HG03575 (cell line): ENCODE results near the gene ETV6.
"Not testable (repeated sequence)": the region's sequence is repeated elsewhere in the genome, so short reads cannot be mapped to it uniquely, and the experiment has no call there.

ENCODE experiments used
- ATAC-seq: cut with Tn5 transposase; IDR thresholded peaks from one replicate; pipeline ENCODE4 v1.9.1; 2021; ENCODE audit not compliant: unreplicated experiment, insufficient number of reproducible peaks, low FRiP score; ENCODE audit errors: extremely low read depth

The ETV6 gene

DNA sequence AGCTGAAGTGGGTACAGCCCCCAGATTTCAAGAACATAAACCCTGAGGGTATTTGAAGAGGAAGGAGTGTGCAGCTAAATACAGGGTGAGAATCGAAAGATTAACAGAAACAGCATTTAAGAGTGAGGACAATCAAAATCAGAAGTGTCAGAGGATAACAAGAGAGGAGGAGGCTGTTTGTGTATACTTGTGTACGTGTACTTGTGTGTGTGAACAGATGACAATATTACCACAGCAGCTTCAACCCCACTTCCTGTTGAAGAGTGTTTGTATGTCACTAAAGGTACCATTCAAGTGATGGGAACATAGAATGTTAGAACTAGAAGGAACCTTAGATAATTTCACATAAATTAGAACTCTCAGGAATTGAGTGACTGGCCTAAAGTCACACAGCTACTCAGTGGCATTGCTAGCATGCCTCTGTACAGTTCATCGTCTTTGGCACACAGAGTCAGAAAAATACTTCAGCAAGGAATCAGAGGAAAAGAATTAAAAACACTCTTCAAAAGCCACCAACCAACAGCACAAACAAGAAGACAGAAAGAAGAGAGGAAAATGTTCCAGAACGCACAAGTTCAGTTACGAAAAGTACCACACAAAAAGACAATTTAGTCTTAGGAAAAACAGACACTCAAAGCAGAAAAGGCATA is 256.9 kb downstream of the ETV6 start:
- no peak for ATAC-seq

DNA sequence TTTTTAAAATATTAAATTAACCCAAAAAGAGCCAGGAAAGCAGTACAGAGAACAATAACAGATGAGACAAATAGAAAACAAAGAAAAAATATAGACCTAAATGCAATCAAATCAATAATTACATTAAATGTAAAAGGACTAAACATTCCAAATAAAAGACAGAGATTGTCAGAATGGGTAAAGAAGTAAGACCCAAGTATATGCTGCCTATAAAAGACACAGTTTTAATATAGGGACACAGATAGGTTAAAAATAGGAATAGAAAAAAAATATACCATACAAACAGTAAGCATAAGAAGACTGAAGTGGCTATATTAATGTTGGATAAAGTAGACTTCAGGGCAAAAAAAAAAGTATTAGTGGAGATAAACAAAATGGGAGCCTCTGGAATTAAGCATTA is 258.2 kb downstream of the ETV6 start:
- no peak for ATAC-seq

DNA sequence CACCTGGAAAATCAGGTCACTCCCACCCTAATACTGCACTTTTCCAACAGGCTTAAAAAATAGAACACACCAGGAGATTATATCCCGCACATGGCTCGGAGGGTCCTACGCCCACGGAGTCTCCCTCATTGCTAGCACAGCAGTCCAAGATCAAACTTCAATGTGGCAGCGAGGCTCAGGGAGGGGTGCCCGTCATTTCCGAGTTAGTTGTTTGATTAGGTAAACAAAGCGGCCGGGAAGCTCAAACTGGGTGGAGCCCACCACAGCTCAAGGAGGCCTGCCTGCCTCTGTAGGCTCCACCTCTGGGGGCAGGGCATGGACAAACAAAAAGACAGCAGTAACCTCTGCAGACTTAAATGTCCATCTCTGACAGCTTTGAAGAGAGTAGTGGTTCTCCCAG is 259.9 kb downstream of the ETV6 start:
- not testable (repeated sequence) for ATAC-seq

DNA sequence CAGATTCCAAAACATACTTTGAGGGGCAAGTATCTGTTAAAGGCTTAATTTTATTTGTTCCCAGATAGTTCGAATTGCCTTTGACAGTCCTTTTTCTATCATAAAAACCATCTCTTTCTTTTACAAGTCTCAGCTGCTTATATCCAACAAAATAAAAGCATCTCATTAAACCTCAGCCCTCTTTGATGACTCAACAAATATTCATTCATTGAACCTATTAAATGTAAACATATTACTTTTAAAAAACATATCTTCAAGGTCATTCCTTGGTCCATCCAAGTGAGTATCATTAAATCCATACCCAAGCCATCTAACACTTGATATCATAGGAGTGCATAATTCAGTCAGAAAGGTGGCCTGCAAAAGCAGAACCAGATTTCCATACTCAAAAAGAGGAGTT is 266.6 kb downstream of the ETV6 start:
- no peak for ATAC-seq

DNA sequence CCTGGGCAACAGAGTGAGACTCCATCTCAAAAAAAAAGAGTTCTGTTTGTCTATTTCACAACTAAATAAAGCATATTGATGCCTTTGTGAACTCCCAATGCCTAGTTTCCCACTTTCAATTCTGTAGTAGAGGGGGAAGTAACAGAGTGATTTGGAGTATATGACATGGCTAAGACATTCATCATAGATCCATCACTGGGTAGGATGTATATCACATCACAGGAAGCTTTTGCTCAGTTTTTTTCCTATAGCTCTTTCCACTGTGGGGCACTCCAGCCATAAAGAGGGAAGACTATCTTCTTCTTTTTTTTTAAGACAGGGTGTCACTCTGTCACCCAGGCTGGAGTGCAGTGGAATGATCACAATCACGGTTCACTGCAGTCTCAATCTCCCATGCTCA is 267.3 kb downstream of the ETV6 start:
- no peak for ATAC-seq

DNA sequence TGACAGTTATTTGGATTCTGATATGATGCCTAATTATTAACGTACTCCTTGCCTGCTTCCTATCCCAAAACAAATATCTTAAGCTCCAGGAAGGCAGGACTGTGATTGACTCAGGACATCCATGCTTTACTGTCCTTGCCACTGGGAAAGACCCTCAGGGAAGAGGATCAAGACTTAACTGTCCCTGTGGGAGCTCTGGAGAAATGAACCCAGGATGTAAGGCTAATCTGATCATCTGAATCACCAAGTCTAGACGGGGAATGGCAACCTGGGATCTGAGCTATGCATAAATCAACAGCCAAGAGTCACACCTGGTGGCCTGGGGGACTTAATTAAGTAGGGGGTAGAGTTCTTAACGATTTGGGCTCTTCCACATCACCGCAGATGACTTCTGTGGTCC is 268.0 kb downstream of the ETV6 start:
- no peak for ATAC-seq

DNA sequence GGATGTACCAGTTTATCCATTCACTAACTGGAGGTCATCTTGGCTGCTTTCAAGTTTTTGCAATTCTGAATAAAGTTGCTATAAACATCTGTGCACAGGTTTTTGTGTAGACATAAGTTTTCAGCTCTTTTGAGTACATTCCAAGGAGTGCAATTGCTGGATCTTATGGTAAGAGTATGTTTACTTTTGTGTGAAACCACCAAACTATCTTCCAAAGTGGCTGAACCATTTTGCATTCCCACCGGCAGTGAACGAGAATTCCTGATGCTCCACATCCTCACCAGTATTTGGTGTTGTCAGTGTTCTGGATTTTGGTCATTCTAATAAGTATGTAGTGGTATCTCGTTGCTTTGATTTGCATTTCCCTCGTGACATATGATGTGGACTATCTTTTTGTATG is 270.8 kb downstream of the ETV6 start:
- ATAC-seq: no peak

DNA sequence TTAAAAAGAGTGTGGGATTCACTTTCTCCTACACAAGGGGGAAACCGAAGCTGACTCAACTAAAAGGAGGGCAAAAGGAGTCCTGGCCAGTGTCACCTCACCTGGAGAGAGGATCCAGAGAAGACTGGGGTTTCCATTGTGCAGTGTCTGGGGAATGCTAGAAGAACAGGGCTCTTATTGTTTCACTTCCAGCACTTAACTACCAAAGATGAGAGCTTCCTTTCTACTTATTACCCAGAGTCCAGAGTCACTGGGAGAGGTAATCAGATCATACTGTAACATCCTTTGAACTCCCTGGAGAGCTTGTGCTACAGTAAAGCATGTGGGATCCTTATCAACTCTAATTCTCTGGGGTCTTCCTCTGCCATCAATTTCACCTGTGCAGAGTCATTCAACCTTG is 272.9 kb downstream of the ETV6 start:
- ATAC-seq: no peak

DNA sequence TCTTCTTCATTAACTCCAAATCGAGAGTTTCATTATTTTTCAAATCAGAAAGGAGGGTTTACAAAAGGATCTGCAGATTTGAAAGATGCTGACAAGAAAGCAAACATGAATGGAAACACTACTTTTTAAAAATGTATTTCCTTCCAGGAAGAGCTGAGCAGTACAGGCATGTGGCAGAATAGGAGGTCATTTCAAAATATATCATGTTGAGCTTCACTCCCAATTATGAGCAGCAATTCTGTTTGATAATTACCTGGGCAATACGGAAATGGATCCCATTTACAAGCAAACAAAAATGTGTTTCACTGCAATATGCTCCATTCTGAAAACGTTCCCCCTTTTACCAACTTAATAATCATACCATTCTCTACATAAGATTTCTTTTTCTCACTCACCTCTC is 273.6 kb downstream of the ETV6 start:
- ATAC-seq: no peak

DNA sequence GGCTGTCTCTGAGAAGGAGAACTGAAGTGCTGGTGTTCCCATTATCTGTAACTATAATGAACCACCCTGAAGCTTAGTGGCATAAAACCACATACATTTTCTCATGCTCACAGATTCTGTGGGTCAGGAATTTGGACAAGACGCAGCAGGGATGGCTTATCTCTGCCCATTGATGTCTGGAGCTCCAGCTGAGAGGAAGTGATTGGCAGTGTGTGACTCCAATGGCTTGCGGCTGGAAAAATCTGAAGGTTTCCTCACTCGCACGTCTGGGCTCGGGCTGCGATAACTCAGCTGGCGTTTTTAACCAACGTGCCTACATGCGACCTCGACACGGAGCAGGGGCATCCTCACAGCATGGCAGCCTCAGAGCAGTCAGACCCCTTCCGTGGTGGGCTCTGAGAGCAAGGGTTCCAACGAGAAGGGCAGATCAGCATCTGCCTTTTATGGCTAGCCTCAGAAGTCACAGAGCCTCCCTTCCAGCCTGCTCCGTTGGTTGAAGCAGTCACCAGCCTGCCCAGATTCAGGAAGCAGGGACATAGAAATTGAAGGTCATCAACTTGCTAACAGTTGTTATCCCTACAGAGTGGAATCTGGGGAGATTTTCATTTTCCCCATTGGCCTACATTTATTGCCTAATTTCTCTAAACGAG is 277.9 kb downstream of the ETV6 start:
- no peak for ATAC-seq

DNA sequence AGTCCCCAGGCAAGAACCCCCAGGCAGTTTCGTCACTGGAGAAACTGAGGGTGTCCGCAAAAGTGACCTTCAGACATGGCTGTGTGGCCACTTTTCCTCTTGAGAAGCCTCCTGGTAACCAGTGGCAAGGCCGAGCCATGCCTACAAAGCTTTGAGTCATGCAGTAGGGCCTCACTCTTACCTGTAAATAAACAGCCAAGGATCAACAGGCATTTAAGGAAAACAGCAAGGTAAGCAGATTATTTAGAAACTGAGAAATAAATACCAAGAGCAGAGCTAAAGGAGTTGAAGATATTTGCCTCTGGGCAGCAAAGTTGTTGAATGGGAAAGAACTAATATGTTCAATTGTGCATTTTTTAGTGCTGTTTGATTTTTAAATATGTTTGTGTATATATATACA is 280.2 kb downstream of the ETV6 start:
- no peak for ATAC-seq

DNA sequence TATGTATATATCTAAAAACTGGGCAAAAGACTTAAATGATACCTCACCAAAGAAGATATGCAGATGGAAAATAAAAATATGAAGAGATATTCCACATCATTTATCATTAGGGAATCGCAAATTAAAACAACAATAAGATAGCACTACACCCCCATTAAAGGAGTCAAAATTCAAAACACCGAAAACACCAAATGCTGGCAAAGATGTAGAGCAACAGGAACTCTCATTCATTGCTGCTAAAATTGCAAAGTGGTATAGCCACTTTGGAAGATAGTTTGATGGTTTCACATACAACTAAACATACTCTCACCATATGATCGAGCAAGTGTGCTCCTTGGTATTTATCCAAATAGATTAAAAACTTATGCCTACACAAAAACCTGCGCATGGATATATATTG is 289.7 kb downstream of the ETV6 start:
- ATAC-seq: no peak

DNA sequence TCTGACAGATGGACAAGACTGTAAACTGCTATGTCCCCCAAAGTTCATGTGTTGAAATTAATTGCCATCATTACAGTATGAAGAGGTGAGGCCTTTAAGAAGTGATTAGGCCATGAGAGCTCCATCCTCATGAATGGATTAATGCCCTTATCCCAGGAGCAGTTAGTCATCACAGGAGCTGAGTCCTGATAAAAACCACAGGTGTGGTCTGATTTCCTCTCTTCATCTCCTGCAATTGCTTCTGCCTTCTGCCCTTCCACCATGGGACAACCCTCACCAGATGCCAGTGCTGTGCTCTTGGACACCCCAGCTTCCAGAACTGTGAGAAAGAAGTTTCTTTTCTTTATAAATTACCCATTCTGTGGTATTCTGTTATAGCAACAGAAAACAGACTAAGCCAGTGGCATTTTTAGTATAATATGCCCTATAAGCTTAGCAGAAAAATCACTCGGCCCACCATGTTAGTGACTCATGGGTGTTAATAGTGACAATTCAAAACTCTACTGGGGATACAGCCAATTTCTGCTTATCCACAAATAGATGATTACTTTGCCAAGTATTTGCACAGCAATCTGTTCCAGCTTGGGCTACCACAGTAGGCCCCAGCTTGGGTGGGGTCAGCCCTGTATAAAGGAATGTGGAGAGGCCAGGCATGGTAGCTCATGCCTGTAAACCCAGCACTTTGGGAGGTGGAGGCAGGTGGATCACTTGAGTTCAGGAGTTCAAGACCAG is 292.3 kb downstream of the ETV6 start:
- no peak for ATAC-seq

DNA sequence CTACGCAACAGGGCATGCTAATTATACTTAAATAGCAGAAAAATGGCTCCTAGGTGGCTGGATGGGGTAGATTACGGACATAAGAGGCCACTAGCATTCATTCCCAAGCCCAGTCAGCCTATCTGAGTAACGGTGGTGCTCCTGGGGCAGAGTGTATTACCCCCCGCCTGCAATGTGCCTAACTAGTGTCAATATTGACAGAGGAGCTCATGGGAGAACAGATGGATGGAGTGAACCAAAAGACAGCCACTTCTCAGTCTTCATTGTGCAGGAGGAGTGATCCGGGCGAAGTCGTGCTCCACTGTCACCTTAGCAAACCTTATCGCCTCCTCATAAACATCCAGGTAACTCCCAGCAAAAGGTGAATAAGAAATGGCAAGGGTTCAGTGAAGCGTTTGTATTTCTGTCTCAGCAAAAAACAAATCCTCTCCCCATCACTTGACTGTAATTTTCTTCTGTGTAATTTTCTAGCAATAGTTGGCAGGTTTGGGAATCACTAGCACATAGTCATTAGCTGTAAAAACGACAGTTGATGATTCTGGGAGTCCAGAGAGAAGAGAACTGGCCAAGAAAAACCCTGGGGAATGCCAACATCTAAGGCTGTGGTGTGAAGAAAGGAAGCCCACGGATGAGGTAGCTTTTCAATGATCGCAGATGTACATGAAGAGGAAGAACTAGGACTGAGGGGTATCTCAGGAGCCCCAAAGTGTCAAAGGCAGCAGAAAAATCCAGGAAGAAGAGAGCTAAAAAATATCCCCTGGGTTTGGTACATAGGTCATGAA is 294.6 kb downstream of the ETV6 start:
- ATAC-seq: no peak
